KMS-11 (cell line): Measurements from ENCODE around the gene RANBP3.
A peak's percentile ranks its signal among the peaks of the same experiment; 100 is the strongest.

Experiments used
- H2AFZ ChIP-seq: fragments of 200-600 bp; sonication (generic); 2 replicates; pipeline ENCODE4 v1.6.1; 2016; ENCODE audit warnings: antibody characterized with exemption, mixed run types, low read depth
- H3K27ac ChIP-seq: fragments of 200-600 bp; sonication (generic); 2 replicates; pipeline ENCODE4 v1.6.1; 2016; ENCODE audit warnings: mild to moderate bottlenecking, mixed run types
- H3K27me3 ChIP-seq: fragments of 200-600 bp; sonication (generic); 2 replicates; pipeline ENCODE4 v1.6.1; 2017; ENCODE audit warnings: mild to moderate bottlenecking, low read depth, mixed run types, moderate library complexity; ENCODE audit not compliant: insufficient read depth
- H3K36me3 ChIP-seq: fragments of 200-600 bp; sonication (generic); 2 replicates; pipeline ENCODE4 v1.6.1; 2017; ENCODE audit warnings: mild to moderate bottlenecking, mixed run types; ENCODE audit not compliant: insufficient read depth
- H3K4me1 ChIP-seq: fragments of 200-600 bp; sonication (generic); 2 replicates; pipeline ENCODE4 v1.6.1; 2016; ENCODE audit warnings: mild to moderate bottlenecking, low read depth, mixed run types; ENCODE audit not compliant: poor library complexity, severe bottlenecking
- H3K4me2 ChIP-seq: fragments of 200-600 bp; sonication (generic); 2 replicates; pipeline ENCODE4 v1.7.0; 2016; ENCODE audit warnings: mild to moderate bottlenecking, mixed run types
- H3K4me3 ChIP-seq: fragments of 200-600 bp; sonication (generic); IDR thresholded peaks from 2 replicates; pipeline ENCODE4 v1.6.1; 2017; ENCODE audit warnings: low read depth, low read length, mixed read lengths; ENCODE audit not compliant: insufficient read depth
- H3K79me2 ChIP-seq: fragments of 200-600 bp; sonication (generic); 2 replicates; pipeline ENCODE4 v1.6.1; 2016; ENCODE audit warnings: low read depth, mixed run types; ENCODE audit not compliant: insufficient read depth
- H3K9ac ChIP-seq: fragments of 200-600 bp; sonication (generic); 2 replicates; pipeline ENCODE4 v1.6.1; 2016; ENCODE audit warnings: mild to moderate bottlenecking, mixed run types
- H4K20me1 ChIP-seq: fragments of 200-600 bp; sonication (generic); 2 replicates; pipeline ENCODE4 v1.6.1; 2016; ENCODE audit warnings: mild to moderate bottlenecking, mixed run types; ENCODE audit not compliant: insufficient read depth
- CTCF ChIP-seq: fragments of 200-600 bp; sonication (generic); conservative IDR thresholded peaks from 2 replicates; pipeline ENCODE4 v1.6.1; 2017; ENCODE audit warnings: low read depth, mild to moderate bottlenecking, antibody characterized with exemption, low read length, moderate library complexity, mixed read lengths

Gene RANBP3

GRCh38 chr19:5997371-5997770 is 19.4 kb upstream of the RANBP3 start:
- H3K27ac ChIP-seq: no peak overlapping the region
- no peaks in the 10 kb centered on the region for H3K79me2 ChIP-seq
- H4K20me1 ChIP-seq: no peaks in the 10 kb centered on the region
- no peak overlapping the region for H3K4me3 ChIP-seq
- H3K27me3 ChIP-seq: no peaks in the 10 kb centered on the region
- H3K4me2 ChIP-seq: no peak overlapping the region
- no peaks in the 10 kb centered on the region for H3K4me1 ChIP-seq
- no peak overlapping the region for H3K9ac ChIP-seq
- no peak overlapping the region for H2AFZ ChIP-seq
- H3K36me3 ChIP-seq: no peaks in the 10 kb centered on the region
- TF ChIP-seq CTCF: 0 out of 2 replicates have a peak, but pooled peaks have one; percentile 15

GRCh38 chr19:5996623-5997320 is 18.8 kb upstream of the RANBP3 start:
- no peaks in the 10 kb centered on the region for H3K79me2 ChIP-seq
- no peak overlapping the region for H3K27ac ChIP-seq
- no peak for TF ChIP-seq CTCF
- H3K9ac ChIP-seq: no peak overlapping the region
- no peaks in the 10 kb centered on the region for H4K20me1 ChIP-seq
- H3K4me1 ChIP-seq: no peaks in the 10 kb centered on the region
- no peaks in the 10 kb centered on the region for H3K36me3 ChIP-seq
- no peak overlapping the region for H3K4me2 ChIP-seq
- no peak overlapping the region for H2AFZ ChIP-seq
- H3K4me3 ChIP-seq: no peak overlapping the region
- H3K27me3 ChIP-seq: no peaks in the 10 kb centered on the region

GRCh38 chr19:5996102-5996501 is 18.2 kb upstream of the RANBP3 start:
- Histone ChIP-seq H3K36me3 (no peaks in the 10 kb centered on the region), H3K4me3 (no peak overlapping the region), H3K79me2 (no peaks in the 10 kb centered on the region), H3K27me3 (no peaks in the 10 kb centered on the region), H2AFZ (no peak overlapping the region), H3K4me2 (no peak overlapping the region), H4K20me1 (no peaks in the 10 kb centered on the region), H3K9ac (no peak overlapping the region), H3K4me1 (no peaks in the 10 kb centered on the region), H3K27ac (no peak overlapping the region)
- no peak for TF ChIP-seq CTCF

DNA sequence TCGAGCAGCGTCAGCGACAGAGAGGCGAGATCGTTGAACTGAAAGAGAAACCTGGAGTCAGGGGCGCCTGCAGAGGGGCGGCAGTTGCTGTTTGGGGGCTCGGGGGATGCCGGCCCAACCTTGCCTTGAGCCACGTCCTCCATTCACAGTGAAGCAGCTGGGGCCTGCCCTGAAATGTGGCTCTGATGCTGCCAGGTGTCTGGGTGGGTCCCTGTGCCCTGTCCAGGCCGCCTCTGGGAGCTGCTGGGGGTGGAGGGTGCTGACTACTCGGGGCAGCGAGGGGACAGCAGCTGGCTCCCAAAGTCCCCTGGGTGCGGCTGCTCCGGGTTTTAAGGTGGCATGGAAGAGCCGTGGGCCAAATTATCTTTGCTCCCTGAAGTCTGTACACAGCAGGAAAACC is 17.7 kb upstream of the RANBP3 start:
- H3K9ac ChIP-seq: no peak overlapping the region
- no peaks in the 10 kb centered on the region for H4K20me1 ChIP-seq
- H2AFZ ChIP-seq: no peak overlapping the region
- no peak overlapping the region for H3K4me2 ChIP-seq
- H3K79me2 ChIP-seq: no peaks in the 10 kb centered on the region
- no peak for TF ChIP-seq CTCF
- H3K36me3 ChIP-seq: no peaks in the 10 kb centered on the region
- H3K27ac ChIP-seq: no peak overlapping the region
- H3K4me1 ChIP-seq: no peaks in the 10 kb centered on the region
- H3K4me3 ChIP-seq: no peak overlapping the region
- no peaks in the 10 kb centered on the region for H3K27me3 ChIP-seq
